DOHH2 (cell line): Measurements from ENCODE around the gene HYAL1.

Experiments used
- EZH2phosphoT487 ChIP-seq: fragments of 200-600 bp; sonication (generic); IDR thresholded peaks from 2 replicates; pipeline ENCODE4 v1.6.1; 2017; ENCODE audit warnings: borderline replicate concordance, mild to moderate bottlenecking, antibody characterized with exemption, low read length, moderate library complexity, mixed read lengths
- TF ChIP-seq, protein P1 (sequence below): fragments of 200-600 bp; sonication (generic); IDR thresholded peaks from one replicate; pipeline ENCODE4 v1.5.1; 2014; ENCODE audit warnings: antibody characterized with exemption, mild to moderate bottlenecking, low read depth, low read length; ENCODE audit not compliant: poor library complexity, severe bottlenecking

DNA sequence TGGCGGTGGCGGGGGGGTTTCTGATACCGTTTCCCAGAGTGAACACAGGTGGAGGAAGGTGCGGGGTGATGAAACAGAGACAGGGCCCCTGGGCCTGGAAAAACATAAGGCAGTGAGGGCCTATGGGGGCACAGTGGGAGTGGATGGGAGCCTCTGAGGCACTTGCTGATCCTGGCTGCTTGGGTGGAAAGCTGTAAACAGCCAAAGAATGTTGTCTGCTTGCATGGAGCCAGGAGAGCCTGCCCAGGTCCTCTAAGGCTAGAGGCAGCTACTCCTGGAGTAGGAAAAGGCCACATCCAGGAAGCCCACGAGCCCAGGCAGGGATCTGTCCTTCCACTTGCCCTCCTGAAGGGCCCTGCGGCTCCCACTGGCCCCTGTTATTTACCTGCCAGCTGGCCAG lies 37.4 kb downstream of the HYAL1 start:
- TF ChIP-seq, protein P1, sequence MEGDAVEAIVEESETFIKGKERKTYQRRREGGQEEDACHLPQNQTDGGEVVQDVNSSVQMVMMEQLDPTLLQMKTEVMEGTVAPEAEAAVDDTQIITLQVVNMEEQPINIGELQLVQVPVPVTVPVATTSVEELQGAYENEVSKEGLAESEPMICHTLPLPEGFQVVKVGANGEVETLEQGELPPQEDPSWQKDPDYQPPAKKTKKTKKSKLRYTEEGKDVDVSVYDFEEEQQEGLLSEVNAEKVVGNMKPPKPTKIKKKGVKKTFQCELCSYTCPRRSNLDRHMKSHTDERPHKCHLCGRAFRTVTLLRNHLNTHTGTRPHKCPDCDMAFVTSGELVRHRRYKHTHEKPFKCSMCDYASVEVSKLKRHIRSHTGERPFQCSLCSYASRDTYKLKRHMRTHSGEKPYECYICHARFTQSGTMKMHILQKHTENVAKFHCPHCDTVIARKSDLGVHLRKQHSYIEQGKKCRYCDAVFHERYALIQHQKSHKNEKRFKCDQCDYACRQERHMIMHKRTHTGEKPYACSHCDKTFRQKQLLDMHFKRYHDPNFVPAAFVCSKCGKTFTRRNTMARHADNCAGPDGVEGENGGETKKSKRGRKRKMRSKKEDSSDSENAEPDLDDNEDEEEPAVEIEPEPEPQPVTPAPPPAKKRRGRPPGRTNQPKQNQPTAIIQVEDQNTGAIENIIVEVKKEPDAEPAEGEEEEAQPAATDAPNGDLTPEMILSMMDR = no peak
- TF ChIP-seq EZH2phosphoT487 = no peak
